ENCODE data around the gene MED16.
A peak's percentile ranks its signal among the peaks of the same experiment; 100 is the strongest.
"Not testable (repeated sequence)": the region's sequence is repeated elsewhere in the genome, so short reads cannot be mapped to it uniquely, and the experiment has no call there.

The MED16 gene

GRCh38 chr19:850979-851335 lies 42.0 kb downstream of the MED16 start:
- DNase-seq = no peak

- DNase-seq = peak; percentile 49
Measured at GRCh38 chr19:850221-850978, 42.6 kb downstream of the MED16 start.

GRCh38 chr19:849195-849594 lies 43.8 kb downstream of the MED16 start:
- not testable (repeated sequence) for DNase-seq

DNA sequence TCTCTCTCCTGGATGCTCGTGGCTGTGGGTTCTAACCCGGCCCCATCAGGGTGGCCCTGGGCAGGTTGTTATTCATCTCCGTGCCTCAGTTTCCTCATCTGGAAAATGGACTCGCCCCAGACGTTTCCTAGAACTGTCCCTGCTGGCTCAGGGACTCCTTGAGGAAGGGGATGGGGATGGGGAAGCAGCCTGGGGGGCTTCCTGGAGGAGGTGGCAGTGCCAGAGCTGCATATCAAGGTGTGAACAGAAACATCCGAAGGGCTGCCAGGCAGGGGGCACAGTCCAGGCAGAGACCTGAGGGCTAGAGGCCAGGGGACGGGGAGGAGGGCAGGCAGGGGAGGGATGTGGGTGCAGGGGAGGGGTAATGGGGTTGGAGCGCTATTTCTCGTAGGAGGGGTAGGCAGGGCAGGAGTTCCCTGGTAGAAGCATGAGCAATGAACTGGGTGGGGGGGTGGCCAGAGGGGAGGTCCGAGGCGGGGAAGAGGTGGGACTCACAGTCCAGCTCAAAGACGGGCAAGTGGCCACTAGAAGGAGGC lies 44.5 kb downstream of the MED16 start:
- DNase-seq = no peak

GRCh38 chr19:845707-846521 lies 47.1 kb downstream of the MED16 start:
- no peak for DNase-seq

GRCh38 chr19:844546-844971 lies 48.4 kb downstream of the MED16 start:
- no peak for DNase-seq

GRCh38 chr19:843836-844545 lies 49.0 kb downstream of the MED16 start:
- no peak for DNase-seq

DNA sequence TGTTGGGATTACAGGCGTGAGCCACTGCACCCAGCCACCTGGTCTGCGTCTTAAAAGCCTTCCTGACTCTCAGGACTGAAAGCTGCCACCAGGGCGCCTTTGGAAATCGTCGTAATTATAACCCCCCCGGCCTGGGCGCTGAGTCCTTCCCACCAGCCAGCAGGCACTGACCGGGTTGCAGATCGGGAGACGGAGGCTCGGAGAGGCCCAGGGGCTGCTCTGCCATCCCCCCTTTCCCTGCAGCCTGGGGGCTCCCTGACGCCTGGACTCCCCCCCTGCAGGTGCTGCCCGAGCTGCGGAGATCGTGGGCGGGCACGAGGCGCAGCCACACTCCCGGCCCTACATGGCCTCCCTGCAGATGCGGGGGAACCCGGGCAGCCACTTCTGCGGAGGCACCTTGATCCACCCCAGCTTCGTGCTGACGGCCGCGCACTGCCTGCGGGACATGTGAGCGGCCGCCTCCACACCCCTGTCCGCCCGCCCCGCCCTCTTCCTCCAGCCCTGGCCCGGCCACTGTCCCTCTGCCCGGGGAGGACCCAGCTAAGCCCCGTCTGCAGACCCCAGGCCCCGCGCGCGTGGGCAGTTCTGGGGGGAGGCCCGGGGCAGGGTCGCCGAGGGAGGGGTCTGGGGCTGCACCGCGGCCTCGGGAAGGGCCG lies 49.7 kb downstream of the MED16 start:
- peak; percentile 24 for DNase-seq

GRCh38 chr19:842802-843179 lies 50.2 kb downstream of the MED16 start:
- DNase-seq = not testable (repeated sequence)

DNA sequence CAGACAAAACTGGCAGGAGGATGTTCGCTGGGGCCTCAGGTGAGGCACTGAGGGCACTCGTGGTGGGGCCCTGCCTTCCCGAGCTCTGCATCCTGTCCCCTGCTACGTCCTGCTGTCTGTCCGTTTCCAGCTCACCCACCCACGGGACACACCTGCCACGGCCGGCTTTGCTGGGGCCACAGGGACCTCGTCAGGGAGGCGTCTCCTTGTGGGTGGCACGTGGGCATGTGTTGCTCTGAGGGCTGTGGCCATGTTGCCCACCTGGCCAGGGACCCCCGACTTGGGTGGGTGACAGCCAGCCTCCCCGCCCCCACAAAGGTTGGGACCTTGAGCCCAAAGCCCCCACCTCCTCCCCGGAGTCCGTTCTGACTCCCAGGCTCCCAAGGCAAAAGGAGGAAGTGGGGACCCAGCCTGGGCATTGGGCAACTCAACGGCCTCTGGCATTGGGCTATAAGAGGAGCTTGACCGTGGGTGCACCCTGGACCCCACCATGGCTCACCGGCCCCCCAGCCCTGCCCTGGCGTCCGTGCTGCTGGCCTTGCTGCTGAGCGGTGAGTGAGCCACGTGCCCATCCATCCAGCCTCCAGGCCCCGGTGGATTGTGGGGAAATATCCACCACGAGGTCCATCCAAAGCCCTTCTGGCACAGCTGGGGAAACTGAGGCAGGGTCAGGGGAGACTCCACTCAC lies 52.3 kb downstream of the MED16 start, which contains the start of gene PRTN3:
TSS of gene PRTN3 (plus strand) at position 481 of the 688 bp plus-strand sequence. CDS start at position 491, 10 bp downstream.
- DNase-seq = peak; percentile 68

GRCh38 chr19:835210-835810 lies 57.7 kb downstream of the MED16 start:
- no peak for DNase-seq

GRCh38 chr19:834216-834615 lies 58.8 kb downstream of the MED16 start:
- DNase-seq = no peak

DNA sequence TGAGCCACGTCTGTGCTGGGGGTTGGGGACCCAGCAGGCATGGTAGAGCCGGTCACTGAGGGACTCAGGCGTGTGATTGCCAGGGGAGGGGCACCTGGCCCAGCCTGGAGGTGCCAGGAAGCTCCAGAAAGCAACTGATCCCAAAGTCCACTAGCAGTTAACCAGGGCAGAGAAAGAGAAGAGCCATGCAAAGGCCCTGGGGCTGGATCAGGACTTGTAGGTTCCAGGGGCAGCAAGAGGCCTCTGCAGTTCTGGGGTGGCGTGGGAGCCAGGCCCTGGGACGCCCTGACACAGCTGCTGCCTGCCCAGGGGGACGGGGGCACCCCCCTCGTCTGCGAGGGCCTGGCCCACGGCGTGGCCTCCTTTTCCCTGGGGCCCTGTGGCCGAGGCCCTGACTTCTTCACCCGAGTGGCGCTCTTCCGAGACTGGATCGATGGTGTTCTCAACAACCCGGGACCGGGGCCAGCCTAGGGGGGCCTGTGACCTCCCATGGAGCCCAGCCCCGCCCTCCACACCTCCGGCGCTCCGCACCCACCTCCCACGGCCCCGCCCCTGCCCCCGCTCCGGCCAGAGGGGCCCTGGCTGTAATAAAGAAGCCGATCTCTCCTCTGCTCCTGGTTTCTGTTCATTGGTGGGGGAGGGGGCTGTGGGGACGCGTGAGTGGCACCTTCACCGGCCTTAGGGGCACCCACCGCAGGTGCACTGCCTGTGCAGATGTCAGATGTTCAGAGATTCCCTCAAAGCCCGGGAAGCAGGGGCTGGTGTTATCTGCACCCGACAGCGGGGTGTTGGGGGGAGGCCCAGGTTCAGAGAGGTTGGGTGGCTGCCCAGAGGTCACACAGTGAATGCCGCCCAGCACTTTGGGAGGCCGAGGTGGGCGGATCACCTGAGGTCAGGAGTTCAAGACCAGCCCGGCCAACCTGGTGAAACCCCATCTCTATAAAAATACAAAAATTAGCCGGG lies 61.3 kb downstream of the MED16 start:
- DNase-seq = no peak

DNA sequence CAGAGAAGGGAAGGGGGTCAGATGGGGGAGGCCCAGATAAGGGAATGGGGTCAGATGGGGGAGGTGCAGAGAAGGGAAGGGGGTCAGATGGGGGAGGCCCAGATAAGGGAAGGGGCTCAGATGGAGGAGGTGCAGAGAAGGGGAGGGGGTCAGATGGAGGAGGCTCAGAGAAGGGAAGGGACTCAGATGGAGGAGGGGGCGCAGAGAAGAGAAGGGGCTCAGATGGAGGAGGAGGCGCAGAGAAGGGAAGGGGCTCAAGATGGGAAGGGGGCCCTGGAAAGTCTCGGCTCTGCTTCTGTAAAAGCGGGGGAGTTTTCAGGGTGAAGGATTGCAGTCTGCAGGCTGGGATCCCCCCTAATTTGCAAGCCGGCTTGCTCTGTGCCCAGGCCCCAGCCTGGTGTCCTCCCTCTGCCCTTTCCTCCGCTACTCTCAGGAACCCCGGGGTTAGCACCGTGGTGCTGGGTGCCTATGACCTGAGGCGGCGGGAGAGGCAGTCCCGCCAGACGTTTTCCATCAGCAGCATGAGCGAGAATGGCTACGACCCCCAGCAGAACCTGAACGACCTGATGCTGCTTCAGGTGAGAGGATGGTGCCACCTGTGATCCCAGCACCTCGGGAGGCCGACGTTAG lies 63.7 kb downstream of the MED16 start:
- DNase-seq = no peak

DNA sequence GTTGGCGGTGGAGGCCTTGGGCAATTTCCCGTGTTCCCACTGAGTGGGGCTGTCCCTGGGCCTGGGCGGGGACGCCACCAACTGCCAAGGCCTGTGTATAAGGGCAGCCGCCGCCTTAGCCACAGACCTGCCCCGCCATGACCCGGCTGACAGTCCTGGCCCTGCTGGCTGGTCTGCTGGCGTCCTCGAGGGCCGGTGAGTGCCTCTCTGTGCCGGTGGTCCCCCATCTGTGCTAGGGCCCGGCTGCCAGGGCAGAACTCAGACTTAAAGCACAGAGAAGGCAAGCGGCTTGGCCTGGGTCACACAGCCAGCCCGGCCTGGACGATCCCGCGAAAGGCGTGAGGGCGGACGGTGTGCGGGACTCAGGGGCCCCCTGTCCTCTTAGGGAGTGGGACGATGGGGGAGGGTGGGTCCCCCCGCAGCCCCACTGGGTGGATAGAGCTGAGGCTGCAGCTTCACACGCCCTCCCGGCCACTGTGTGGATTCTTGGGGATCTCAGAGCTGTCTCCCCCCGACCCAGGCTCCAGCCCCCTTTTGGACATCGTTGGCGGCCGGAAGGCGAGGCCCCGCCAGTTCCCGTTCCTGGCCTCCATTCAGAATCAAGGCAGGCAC lies 65.2 kb downstream of the MED16 start, which contains the start of gene AZU1:
TSS of gene AZU1 (plus strand) at position 128 of the 612 bp plus-strand sequence. CDS start at position 138, 10 bp downstream.
- peak; percentile 88 for DNase-seq

DNA sequence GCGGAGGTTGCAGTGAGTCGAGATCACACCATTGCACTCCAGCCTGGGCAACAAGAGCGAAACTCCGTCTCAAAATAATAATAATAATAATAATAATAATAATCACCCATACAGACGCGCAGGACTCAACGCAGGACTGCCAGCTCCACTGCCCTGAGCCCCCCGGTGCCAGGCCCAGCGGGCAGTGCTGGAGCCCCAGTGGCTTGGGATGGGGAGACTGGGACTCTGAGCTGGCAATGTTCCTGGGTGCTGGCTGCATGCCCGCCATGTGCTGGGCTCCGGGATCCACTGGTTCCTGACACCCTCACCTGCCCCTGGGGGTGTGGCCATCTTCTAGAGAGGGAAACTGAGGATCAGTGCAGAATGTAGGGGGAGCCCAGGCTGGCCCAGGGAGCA lies 65.7 kb downstream of the MED16 start:
- DNase-seq = no peak

GRCh38 chr19:825897-826644 lies 66.9 kb downstream of the MED16 start:
- DNase-seq = peak; percentile 25

- peak; percentile 82 for DNase-seq
Measured at GRCh38 chr19:824885-825284, 68.1 kb downstream of the MED16 start.

Data from inflammatory macrophage treated with lipopolysaccharide for 4 hours (primary cell).